ENCODE data around the gene EHMT1.

The EHMT1 gene

GRCh38 chr9:137615387-137615871, 3.4 kb upstream of the EHMT1 start:
- H3K27me3 ChIP-seq (ENCODE audit: low read length): no peaks in the 10 kb centered on the region
- peaks cover 25% of the 10 kb centered on the region for H3K79me2 ChIP-seq (ENCODE audit: insufficient read depth, low read length)
- H3F3A ChIP-seq (ENCODE audit: insufficient read depth): peaks cover 2% of the 10 kb centered on the region; the same call in 1 of the 2 replicates
- H3K4me3 ChIP-seq (ENCODE audit: insufficient read depth, low read length, poor library complexity, severe bottlenecking): no peak overlapping the region
- no peak for TF ChIP-seq CTCF (IDR thresholded peaks at IDR 0.05; ENCODE audit: insufficient read depth, low read length, poor library complexity, severe bottlenecking)
- no peak for TF ChIP-seq EZH2phosphoT487 (conservative IDR thresholded peaks at IDR 0.05; ENCODE audit: low read length)
- no peak overlapping the region for H3K9ac ChIP-seq (ENCODE audit: low read length)
- H3K4me2 ChIP-seq (ENCODE audit: low read depth, low read length, poor library complexity, severe bottlenecking): no peak overlapping the region
- no peak overlapping the region for H3K27ac ChIP-seq (ENCODE audit: low read depth, low read length)
- no peaks in the 10 kb centered on the region for H3K9me2 ChIP-seq (replicated peaks; ENCODE audit: insufficient read depth, low read length)
- H4K20me1 ChIP-seq (ENCODE audit: low read depth, low read length): no peaks in the 10 kb centered on the region; the same call in 1 of the 2 replicates
- H3K9me3 ChIP-seq (ENCODE audit: insufficient read depth, low read length): no peaks in the 10 kb centered on the region
- H3K36me3 ChIP-seq (ENCODE audit: low read length): no peaks in the 10 kb centered on the region
- no peak overlapping the region for H2AFZ ChIP-seq (ENCODE audit: low read depth, low read length, severe bottlenecking)

- peak overlapping the region; percentile 70 for H3K9ac ChIP-seq (ENCODE audit: low read length)
- peaks cover 6% of the 10 kb centered on the region; the same call in 1 of the 2 replicates for H3F3A ChIP-seq (ENCODE audit: insufficient read depth)
- peak overlapping the region; percentile 53 for H3K27ac ChIP-seq (ENCODE audit: low read depth, low read length)
- H3K27me3 ChIP-seq (ENCODE audit: low read length): no peaks in the 10 kb centered on the region
- peaks cover 3% of the 10 kb centered on the region; the same call in 1 of the 2 replicates for H4K20me1 ChIP-seq (ENCODE audit: low read depth, low read length)
- H2AFZ ChIP-seq (ENCODE audit: low read depth, low read length, severe bottlenecking): peak overlapping the region; percentile 3
- no peaks in the 10 kb centered on the region for H3K9me3 ChIP-seq (ENCODE audit: insufficient read depth, low read length)
- H3K36me3 ChIP-seq (ENCODE audit: low read length): no peaks in the 10 kb centered on the region
- no peak for TF ChIP-seq EZH2phosphoT487 (conservative IDR thresholded peaks at IDR 0.05; ENCODE audit: low read length)
- TF ChIP-seq CTCF (IDR thresholded peaks at IDR 0.05; ENCODE audit: insufficient read depth, low read length, poor library complexity, severe bottlenecking): no peak
- H3K79me2 ChIP-seq (ENCODE audit: insufficient read depth, low read length): peaks cover 61% of the 10 kb centered on the region
- H3K4me3 ChIP-seq (ENCODE audit: insufficient read depth, low read length, poor library complexity, severe bottlenecking): peak overlapping the region; percentile 78
- H3K9me2 ChIP-seq (replicated peaks; ENCODE audit: insufficient read depth, low read length): no peaks in the 10 kb centered on the region
- peak overlapping the region; percentile 69 for H3K4me2 ChIP-seq (ENCODE audit: low read depth, low read length, poor library complexity, severe bottlenecking)
Measured at GRCh38 chr9:137619240-137620047, 639 bp downstream of the EHMT1 start.

GRCh38 chr9:137620048-137620405, 1.2 kb downstream of the EHMT1 start:
- Histone ChIP-seq H3K9me2 (replicated peaks; ENCODE audit: insufficient read depth, low read length) (no peaks in the 10 kb centered on the region), H3K79me2 (ENCODE audit: insufficient read depth, low read length) (peaks cover 67% of the 10 kb centered on the region), H3K27ac (ENCODE audit: low read depth, low read length) (peak overlapping the region; percentile 53; the same call in 1 of the 2 replicates), H3K9me3 (ENCODE audit: insufficient read depth, low read length) (no peaks in the 10 kb centered on the region), H3K27me3 (ENCODE audit: low read length) (no peaks in the 10 kb centered on the region), H3K4me3 (ENCODE audit: insufficient read depth, low read length, poor library complexity, severe bottlenecking) (peak overlapping the region; percentile 78), H2AFZ (ENCODE audit: low read depth, low read length, severe bottlenecking) (no peak overlapping the region), H4K20me1 (ENCODE audit: low read depth, low read length) (peaks cover 3% of the 10 kb centered on the region; the same call in 1 of the 2 replicates), H3F3A (ENCODE audit: insufficient read depth) (peaks cover 6% of the 10 kb centered on the region; the same call in 1 of the 2 replicates), H3K4me2 (ENCODE audit: low read depth, low read length, poor library complexity, severe bottlenecking) (peak overlapping the region; percentile 69), H3K9ac (ENCODE audit: low read length) (peak overlapping the region; percentile 70), H3K36me3 (ENCODE audit: low read length) (no peaks in the 10 kb centered on the region)
- TF ChIP-seq CTCF (IDR thresholded peaks at IDR 0.05; ENCODE audit: insufficient read depth, low read length, poor library complexity, severe bottlenecking) (no peak), EZH2phosphoT487 (conservative IDR thresholded peaks at IDR 0.05; ENCODE audit: low read length) (no peak)

All from SU-DHL-6 (cell line).